PC-9 (cell line): ENCODE results near the gene TK1. TPM values are rescaled to one million over a fixed set of nuclear protein-coding genes. Genes with fewer than 3 reads are reported as not detected.

ENCODE experiments used
- BruUV-seq: library from RNA; stranded (reverse); fragments of 400-500 nt; replicated peaks from 2 replicates; lab custom pipeline; 2021; lab: Mats Ljungman, UMichigan
- CTCF ChIA-PET: fragments of 300-600 bp; sonication (Branson Sonifier 250); formaldehyde crosslinking; loops from one replicate; lab custom pipeline; 2022; ENCODE audit warnings: antibody characterized with exemption; lab: Charles Lee
- POLR2A ChIA-PET: fragments of 300-600 bp; sonication (Branson Sonifier 250); formaldehyde crosslinking; loops from one replicate; lab custom pipeline; 2022; ENCODE audit warnings: antibody characterized with exemption; ENCODE audit not compliant: unreplicated experiment; lab: Charles Lee
- DNase-seq, 2 experiments: peaks; one replicate each; pipeline versions ENCODE4 v3.0.0 to v3.0.0-alpha.2; 2015 to 2022; ENCODE audit warnings: mixed read lengths in 1 of 2
- H2AFZ ChIP-seq: fragments of 200-600 bp; sonication (generic); 2 replicates; pipeline ENCODE4 v1.8.1; 2017; ENCODE audit warnings: antibody characterized with exemption
- H3F3A ChIP-seq: fragments of 200-600 bp; sonication (generic); 2 replicates; pipeline ENCODE4 v1.8.1; 2017; ENCODE audit warnings: antibody characterized with exemption, mild to moderate bottlenecking, low read depth; ENCODE audit not compliant: insufficient read depth
- H3K27ac ChIP-seq: fragments of 200-600 bp; sonication (generic); 2 replicates; pipeline ENCODE4 v1.6.1; 2016; ENCODE audit warnings: mixed run types
- H3K27me3 ChIP-seq: fragments of 200-600 bp; sonication (generic); 2 replicates; pipeline ENCODE4 v1.6.1; 2016; ENCODE audit warnings: low read depth, mixed run types; ENCODE audit not compliant: insufficient read depth
- H3K36me3 ChIP-seq: fragments of 200-600 bp; sonication (generic); 2 replicates; pipeline ENCODE4 v1.6.1; 2016; ENCODE audit warnings: low read depth, mixed run types
- H3K4me1 ChIP-seq: fragments of 200-600 bp; sonication (generic); replicated peaks from 2 replicates; pipeline ENCODE4 v1.6.1; 2016; ENCODE audit warnings: mixed run types; ENCODE audit not compliant: insufficient read depth
- H3K4me2 ChIP-seq: fragments of 200-600 bp; sonication (generic); 2 replicates; pipeline ENCODE4 v1.6.1; 2017; ENCODE audit warnings: mixed run types
- H3K4me3 ChIP-seq: fragments of 200-600 bp; sonication (generic); 2 replicates; pipeline ENCODE4 v1.6.1; 2016; ENCODE audit warnings: mixed run types
- H3K79me2 ChIP-seq: fragments of 200-600 bp; sonication (generic); 2 replicates; pipeline ENCODE4 v1.6.1; 2017; ENCODE audit warnings: low read depth, mixed run types
- H3K9me2 ChIP-seq: fragments of 200-600 bp; sonication (generic); 2 replicates; pipeline ENCODE4 v1.8.1; 2017; ENCODE audit warnings: mild to moderate bottlenecking; ENCODE audit not compliant: insufficient read depth
- H3K9me3 ChIP-seq: fragments of 200-600 bp; sonication (generic); 2 replicates; pipeline ENCODE4 v1.8.1; 2016; ENCODE audit warnings: low read depth; ENCODE audit not compliant: insufficient read depth
- H4K20me1 ChIP-seq: fragments of 200-600 bp; sonication (generic); 2 replicates; pipeline ENCODE4 v1.8.1; 2017; ENCODE audit not compliant: insufficient read depth
- CTCF ChIP-seq: fragments of 200-600 bp; sonication (generic); conservative IDR thresholded peaks from 2 replicates; pipeline ENCODE4 v1.6.1; 2017; ENCODE audit warnings: mixed run types, antibody characterized with exemption, mild to moderate bottlenecking, moderate library complexity
- EZH2 ChIP-seq: fragments of 200-600 bp; sonication (generic); IDR thresholded peaks from 2 replicates; pipeline ENCODE4 v1.8.0; 2017; ENCODE audit warnings: antibody characterized with exemption, low read depth
- intact Hi-C: fragments of 100-400 bp; cut with micrococcal nuclease; formaldehyde crosslinking; loops from one replicate; pipeline ENCODE4 v1.10.0; 2022; ENCODE audit not compliant: unreplicated experiment
- total RNA-seq: library from RNA; stranded (reverse); gene quantifications from 2 replicates; pipeline ENCODE4 v1.2.3, GENCODE V29; 2021

Gene TK1
- total RNA-seq, 1 experiment from 2014 or later: 137 TPM

- no peak overlapping the region for H2AFZ ChIP-seq
- H3K4me2 ChIP-seq: no peak overlapping the region
- POLR2A ChIA-PET: no interaction called here
These were observed 45.4 kb upstream of the TK1 start for GRCh38 chr17:78231991-78232858.

GRCh38 chr17:78230996-78231935 is 44.4 kb upstream of the TK1 start, which contains the start of gene TMEM235:
Gene TMEM235 (plus strand): TSS chr17:78231631. CDS start chr17:78232024, 393 bp downstream.
- H3F3A ChIP-seq: no peaks in the 10 kb centered on the region
- H4K20me1 ChIP-seq: no peaks in the 10 kb centered on the region
- no peak within 1 kb of the TSS for H3K27ac ChIP-seq
- H3K79me2 ChIP-seq: no peaks in the 10 kb centered on the region
- no peaks in the 10 kb centered on the region for H3K9me3 ChIP-seq
- H3K4me1 ChIP-seq: no peaks in the 10 kb centered on the region
- H3K4me3 ChIP-seq: no peak within 1 kb of the TSS
- no peak within 1 kb of the TSS for H3K4me2 ChIP-seq
- no peaks in the 10 kb centered on the region for H3K27me3 ChIP-seq
- ChIA-PET POLR2A (no interaction called here), CTCF (interaction anchor here (1.1 kb wide), 1 partner anchor 57 kb away, joined by 4 read pairs; no protein-coding TSS in a partner anchor)
- intact Hi-C loops: no loop called here
- no peaks in the 10 kb centered on the region for H3K36me3 ChIP-seq
- no peaks in the 10 kb centered on the region for H3K9me2 ChIP-seq
- H2AFZ ChIP-seq: no peak within 1 kb of the TSS
- no TSS peak for BruUV-seq
- DNase-seq: no peak
- TF ChIP-seq CTCF (no peak), EZH2 (no peak)

More at GRCh38 chr17:78231991-78232858, 45.4 kb upstream of the TK1 start:
- Histone ChIP-seq H3K79me2 (no peaks in the 10 kb centered on the region), H3F3A (no peaks in the 10 kb centered on the region), H3K4me3 (no peak overlapping the region), H3K4me1 (no peaks in the 10 kb centered on the region), H3K27me3 (no peaks in the 10 kb centered on the region), H3K9me2 (no peaks in the 10 kb centered on the region), H3K9me3 (no peaks in the 10 kb centered on the region), H3K36me3 (no peaks in the 10 kb centered on the region), H4K20me1 (no peaks in the 10 kb centered on the region), H3K27ac (no peak overlapping the region)
- TF ChIP-seq CTCF: no peak
- TF ChIP-seq EZH2: no peak
- CTCF ChIA-PET: interaction anchor here (1.1 kb wide), 1 partner anchor 58 kb away, joined by 4 read pairs; no protein-coding TSS in a partner anchor
- intact Hi-C loops: no loop called here
- DNase-seq: no peak
- BruUV-seq: no TSS peak

GRCh38 chr17:78230252-78230962 is 43.6 kb upstream of the TK1 start:
- Histone ChIP-seq H3K36me3 (no peaks in the 10 kb centered on the region), H3K79me2 (no peaks in the 10 kb centered on the region), H3K27ac (no peak overlapping the region), H3K9me2 (no peaks in the 10 kb centered on the region), H3K4me3 (no peak overlapping the region), H3K4me1 (no peaks in the 10 kb centered on the region), H3K4me2 (no peak overlapping the region), H3K27me3 (no peaks in the 10 kb centered on the region), H3F3A (no peaks in the 10 kb centered on the region), H3K9me3 (no peaks in the 10 kb centered on the region), H4K20me1 (no peaks in the 10 kb centered on the region), H2AFZ (no peak overlapping the region)
- POLR2A ChIA-PET: no interaction called here
- BruUV-seq: no TSS peak
- intact Hi-C loops: no loop called here
- CTCF ChIA-PET: no interaction called here
- TF ChIP-seq EZH2 (no peak), CTCF (no peak)
- DNase-seq: no peak
